Measurements from ENCODE around the gene KRCC1.
"Not testable (repeated sequence)": the region's sequence is repeated elsewhere in the genome, so short reads cannot be mapped to it uniquely, and the experiment has no call there.

Gene KRCC1

GRCh38 chr2:88036606-88037005, 19.0 kb downstream of the KRCC1 start:
- no peak for DNase-seq

- DNase-seq = no peak
These were observed 19.4 kb downstream of the KRCC1 start for GRCh38 chr2:88036182-88036581.

GRCh38 chr2:88032070-88032702, 23.4 kb downstream of the KRCC1 start:
- DNase-seq = no peak

- DNase-seq = no peak
These were observed 26.7 kb downstream of the KRCC1 start for GRCh38 chr2:88028931-88029330.

- DNase-seq = no peak
These were observed 27.7 kb downstream of the KRCC1 start for GRCh38 chr2:88027697-88028389.

GRCh38 chr2:88024509-88024908, 31.1 kb downstream of the KRCC1 start:
- DNase-seq = no peak

DNA sequence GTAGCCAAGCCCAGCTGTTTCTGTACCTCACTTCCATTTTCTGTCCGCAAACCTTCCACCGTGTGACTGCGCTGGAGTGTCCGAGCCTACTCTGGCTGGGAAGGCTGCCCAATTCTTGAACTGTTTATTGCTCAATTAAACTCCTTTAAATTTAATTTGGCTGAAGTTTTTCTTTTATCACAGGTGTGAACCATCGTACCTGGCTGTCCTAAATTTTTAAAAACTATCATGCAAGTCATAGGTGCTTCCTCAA, 33.0 kb downstream of the KRCC1 start:
- no peak for DNase-seq

DNA sequence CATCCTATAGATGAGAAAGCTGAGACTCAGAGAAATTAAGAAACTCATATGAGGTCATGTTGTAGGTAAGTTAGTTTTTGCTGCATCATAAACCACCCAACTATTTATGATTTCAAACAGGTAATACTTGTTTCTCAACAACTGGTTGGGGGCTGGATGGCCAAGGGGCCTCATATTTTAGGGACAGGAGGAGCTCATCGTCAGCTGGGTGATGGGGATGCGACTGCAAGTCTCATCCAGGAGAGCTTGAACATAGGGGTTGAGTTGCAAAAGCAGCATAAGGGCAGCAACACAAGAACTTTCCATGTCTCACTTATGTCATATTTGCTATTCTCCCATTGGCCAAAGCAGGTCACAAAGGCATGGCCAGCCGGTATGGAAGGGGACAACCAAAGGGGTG, 35.6 kb downstream of the KRCC1 start:
- DNase-seq = no peak

GRCh38 chr2:88018909-88019308, 36.7 kb downstream of the KRCC1 start:
- no peak for DNase-seq

- DNase-seq = peak; percentile 37
These were observed 37.3 kb downstream of the KRCC1 start for GRCh38 chr2:88018077-88018805.

DNA sequence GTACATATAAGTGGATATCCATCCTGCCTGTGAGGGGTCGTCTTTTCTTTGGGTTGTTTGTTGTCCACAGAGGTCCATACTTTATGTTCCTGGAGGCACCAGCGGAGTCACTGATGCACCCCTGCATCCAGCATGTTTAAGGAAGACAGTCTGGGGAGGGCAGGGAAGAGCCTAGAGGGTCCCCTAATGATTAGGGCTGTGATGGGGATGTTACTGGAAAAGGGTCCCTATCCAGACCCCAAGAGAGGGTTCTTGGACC, 37.9 kb downstream of the KRCC1 start:
- not testable (repeated sequence) for DNase-seq

GRCh38 chr2:88016960-88017779, 38.4 kb downstream of the KRCC1 start:
- DNase-seq = peak; percentile 55

DNA sequence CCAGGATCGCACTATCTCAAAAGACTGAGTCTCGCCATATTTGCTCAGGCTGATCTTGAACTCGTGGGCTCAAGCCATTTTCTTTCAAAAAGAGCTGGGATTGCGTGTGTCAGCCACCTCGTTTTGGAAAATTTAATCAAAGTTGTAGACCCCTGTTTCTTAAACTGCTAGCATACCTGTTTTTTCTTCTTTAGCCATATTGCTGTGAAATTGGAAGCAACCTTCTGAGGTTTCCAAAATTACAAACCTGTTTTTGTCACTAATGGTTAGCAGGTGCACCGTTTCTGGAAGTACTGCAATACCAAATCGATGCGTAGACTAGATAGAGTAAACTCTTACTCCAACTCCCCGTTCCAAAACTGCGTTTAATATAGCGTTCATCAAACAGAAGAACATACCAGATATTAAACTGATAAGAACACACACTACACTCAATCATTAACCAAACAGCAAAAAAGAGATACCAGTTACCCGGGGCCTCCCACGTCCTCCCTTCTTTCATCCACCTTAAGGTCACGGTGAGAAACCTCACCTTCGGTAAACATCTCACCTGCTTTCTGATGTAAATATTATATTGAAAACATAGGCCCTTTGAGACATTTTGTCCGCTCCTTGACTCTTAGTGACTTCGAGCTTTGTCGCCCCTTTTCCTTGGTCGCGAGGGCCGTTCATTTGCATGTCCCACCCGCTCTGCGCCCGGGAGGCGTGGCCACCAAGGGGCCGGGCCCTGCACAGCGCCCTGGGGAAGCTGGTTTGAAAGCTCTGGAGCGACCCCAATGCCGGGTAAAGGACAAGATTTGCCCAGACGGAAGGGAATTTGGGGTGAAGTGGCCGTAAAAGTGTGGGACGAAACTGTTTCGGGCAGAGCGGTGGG, 39.3 kb downstream of the KRCC1 start, which contains the start of gene RNU2-63P:
RNU2-63P (minus strand) TSS at position 462 of the 874 bp plus-strand sequence.
- DNase-seq = peak; percentile 91

DNA sequence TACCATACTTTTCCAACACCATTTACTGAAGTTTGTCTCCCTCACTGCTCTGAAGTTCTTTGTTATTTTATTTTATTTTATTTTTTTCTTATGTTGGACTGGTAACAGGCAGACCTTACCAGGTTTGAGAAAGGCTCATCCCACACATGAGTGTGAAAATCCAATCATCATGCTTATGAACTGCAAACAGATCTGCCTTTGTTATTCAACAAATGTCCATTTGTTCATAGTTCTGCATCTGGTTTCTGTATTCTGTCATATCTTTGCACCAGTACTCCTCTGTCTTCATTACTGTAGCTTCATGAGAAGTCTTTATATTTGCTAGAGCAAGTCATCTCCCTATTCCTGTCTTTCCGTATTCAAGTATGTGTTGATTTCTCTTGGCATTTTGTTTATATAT, 44.6 kb downstream of the KRCC1 start:
- no peak for DNase-seq

- DNase-seq = no peak
These were observed 45.4 kb downstream of the KRCC1 start for GRCh38 chr2:88010136-88010535.

GRCh38 chr2:88006912-88007439, 48.6 kb downstream of the KRCC1 start:
- DNase-seq = no peak

DNA sequence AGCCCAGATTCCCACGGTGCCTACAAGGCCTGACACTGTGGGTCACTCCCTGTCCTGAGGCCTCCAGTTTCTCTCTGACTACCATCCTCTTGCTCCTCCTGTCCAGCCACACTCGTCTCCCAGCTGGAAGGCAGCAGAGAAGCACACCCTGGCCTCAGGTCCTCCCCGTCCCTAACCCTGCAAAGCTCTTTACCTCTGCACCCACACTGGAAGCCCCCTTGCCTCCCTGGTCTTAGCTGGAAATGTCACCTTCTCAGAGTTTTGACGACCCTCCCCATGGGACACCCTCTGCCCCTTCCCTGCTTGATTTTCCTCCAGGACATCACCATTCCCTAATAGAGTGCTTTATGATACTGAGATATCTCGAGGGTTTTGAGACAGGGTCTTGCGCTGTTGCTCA, 49.8 kb downstream of the KRCC1 start:
- no peak for DNase-seq

DNA sequence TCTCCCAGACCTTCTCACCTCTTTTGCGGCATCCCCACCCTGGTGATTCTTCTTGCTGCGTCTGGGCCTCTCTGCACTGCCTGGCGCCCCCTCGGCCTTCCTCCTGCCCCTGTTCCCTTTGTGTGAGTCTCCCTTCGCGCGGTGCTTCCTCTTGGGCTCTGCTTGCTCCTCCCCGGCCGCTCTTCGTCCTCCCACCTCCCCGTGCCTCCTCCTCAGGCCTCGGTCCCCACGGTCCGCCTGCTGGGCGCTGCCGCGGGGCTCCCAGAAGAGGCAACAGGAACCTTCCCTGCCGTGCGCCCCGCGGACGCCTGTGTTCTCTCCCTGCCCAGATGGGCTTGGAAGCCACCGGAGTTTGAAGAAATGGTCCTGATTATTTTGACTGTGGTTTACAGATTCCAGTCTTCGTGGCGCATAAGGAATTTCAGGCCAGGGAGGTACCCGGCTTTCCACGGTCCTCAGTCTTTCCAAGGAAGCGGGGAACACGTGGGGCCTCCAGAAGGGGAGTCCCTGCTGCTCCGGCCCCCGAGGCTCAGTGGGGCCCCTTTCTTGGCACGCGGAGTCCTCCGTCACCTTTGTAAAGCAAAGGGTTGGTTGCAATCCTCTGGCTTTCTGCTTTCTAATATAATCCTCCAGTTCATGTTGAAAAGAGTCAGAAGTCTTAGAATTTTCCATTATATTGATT, 52.4 kb downstream of the KRCC1 start:
- DNase-seq = no peak

DNA sequence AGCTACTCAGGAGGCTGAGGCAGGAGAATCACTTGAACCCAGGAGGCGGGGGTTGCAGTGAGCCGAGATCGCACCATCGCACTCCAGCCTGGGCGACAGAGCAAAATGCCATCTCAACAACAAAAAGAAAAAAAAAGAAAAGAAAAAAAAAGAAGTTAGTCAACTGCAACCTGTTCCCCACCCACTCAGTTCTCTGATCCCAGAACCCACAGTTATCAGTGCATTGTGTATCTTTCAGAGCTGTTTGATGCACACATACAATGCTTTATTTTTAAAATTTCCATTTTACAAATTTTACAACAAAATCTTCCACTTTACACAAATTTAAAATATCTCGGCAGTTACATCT, 53.2 kb downstream of the KRCC1 start:
- no peak for DNase-seq

DNA sequence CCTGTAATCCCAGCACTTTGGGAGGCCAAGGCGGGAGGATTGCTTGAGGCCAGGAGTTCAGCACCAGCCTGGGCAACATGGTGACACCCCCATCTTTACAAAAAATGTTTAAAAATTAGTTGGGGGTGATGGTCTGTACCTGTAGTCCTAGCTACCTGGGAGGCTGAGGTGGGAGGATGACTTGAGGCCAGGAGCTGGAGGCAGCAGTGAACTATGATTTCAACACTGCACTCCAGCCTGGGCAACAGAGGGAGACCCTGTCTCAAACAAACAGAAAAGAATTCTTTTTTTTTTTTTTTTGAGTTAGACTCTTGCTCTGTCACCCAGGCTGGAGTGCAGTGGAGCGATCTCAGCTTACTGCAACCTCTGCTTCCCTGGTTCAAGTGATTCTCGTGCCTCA, 55.1 kb downstream of the KRCC1 start:
- DNase-seq = not testable (repeated sequence)

- DNase-seq = peak; percentile 52
These were observed 59.0 kb downstream of the KRCC1 start for GRCh38 chr2:87996570-87996969.

GRCh38 chr2:87995756-87996155, 59.8 kb downstream of the KRCC1 start:
- no peak for DNase-seq

All from GF-D8 (cell line).